SK-MEL-5 (cell line): Measurements from ENCODE around the gene ATG10. TPM values are rescaled to one million over a fixed set of nuclear protein-coding genes. Genes with fewer than 3 reads are reported as not detected.
A peak's percentile ranks its signal among the peaks of the same experiment; 100 is the strongest.
"Not testable (repeated sequence)": the region's sequence is repeated elsewhere in the genome, so short reads cannot be mapped to it uniquely, and the experiment has no call there.

Source experiments
- DNase-seq: peaks from one replicate; pipeline ENCODE4 v3.0.0-alpha.2; 2016; ENCODE audit warnings: low read depth, low spot score
- in situ Hi-C: cut with HindIII; loops from 2 replicates; pipeline ENCODE4 v1.10.0; 2016; ENCODE audit warnings: low sequenced_read_pairs, high pct_unique_total_duplicates, low pct_unique_long_range_greater_than_20kb
- total RNA-seq: library from RNA; depleted of rRNA; stranded (reverse); fragments of >200 nt; shearing (Covaris generic); gene quantifications from 2 replicates; pipeline ENCODE4 v1.2.3, GENCODE V29; 2014

Gene ATG10
- total RNA-seq, 1 experiment from 2014 or later: 10.0 TPM

DNA sequence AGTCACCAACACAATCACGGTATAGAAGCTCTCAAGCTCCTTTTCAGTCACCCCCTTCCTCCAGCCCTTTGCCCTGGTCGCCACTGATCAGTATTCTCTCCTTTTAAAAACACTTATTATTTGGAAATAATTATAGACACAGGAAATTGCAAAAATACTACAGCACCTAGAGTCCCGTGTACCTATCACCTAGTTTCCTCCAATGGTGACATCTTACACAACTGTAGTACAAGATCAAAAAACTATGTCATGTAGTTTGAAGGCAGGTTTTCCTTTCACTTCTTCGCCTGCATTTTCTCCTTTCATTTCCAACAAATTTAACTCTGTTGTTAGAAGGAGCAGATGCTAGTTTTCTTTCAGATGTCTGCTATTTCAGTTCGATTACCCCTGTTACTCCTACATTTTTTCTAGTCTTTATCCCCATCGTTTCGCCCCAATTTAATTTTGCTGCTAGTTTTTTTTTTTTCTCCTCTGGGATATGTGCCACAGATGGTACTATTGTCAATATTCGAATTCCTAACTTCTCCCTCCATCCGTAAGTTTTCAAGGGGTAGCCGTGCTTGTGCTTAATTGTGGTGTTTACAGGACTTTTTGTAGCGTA is 612 bp upstream of the ATG10 start:
- peak; percentile 13 for DNase-seq
- in situ Hi-C loops: no loop called here

DNA sequence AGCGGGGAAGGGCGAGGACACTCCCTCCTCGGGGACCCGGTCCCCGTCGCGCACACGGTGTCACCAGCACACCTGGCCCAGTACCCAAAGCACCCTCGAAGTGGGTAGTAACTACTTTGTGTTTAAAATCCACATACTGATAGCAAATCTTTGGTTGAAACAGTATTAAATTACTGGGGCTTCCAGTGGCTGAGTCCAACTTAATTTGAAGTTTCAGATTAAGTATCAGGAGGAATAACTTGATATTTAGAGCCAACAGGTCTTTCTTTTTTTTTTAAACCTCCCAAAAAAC is 615 bp downstream of the ATG10 start:
- in situ Hi-C loops: no loop called here
- no peak for DNase-seq

DNA sequence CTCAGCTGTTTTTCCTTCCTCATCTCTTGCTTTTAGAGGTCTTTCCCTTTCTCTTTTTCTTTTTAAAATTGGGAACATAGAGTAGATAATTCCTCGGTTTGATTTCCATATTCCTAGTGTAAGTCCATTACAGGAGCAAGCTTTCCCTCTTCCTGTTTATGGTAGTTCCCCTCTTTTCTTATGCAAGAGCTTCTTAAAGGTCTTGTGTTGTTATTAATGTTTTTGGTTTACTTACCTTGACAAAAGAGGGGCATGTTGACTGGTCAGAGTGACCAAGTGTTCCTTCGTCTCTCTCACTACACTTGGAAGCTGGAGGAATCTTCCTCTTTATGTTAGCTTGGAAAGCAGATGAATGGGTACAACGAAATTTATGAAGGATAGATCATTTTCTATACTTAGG is 8.3 kb downstream of the ATG10 start:
- no peak for DNase-seq
- in situ Hi-C loops: no loop called here

DNA sequence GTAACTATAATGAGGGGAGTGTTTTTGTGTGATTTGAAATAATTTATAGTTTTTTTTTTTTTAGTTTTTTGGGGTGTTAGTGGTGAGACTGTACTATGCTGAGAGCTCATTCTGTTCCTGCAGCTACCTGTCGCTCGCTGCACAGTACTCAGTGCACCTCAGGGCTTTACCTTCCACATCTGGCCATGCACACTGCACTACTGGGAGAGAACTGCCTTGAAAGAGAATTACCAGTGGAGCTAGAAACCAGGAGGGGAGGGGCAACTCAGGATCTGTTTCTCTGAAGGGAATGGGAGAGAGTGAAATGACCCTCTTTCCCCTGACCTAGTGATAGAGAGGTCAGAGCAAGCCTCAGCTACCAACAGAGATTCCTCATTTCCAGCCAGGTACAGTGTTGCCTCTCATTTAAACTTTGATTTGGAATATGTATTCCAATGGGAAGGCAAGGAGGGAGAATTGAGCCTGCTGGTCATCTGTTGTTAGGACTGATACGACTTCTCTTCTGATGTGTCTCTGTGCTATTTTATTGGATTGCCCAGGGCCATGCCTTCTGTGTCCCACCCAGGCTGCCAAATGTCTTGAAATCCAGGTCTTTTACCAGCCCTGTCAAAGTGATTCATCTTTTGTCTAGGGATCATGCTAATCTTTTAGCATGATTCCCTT is 8.9 kb downstream of the ATG10 start:
- peak; percentile 10 for DNase-seq
- in situ Hi-C loops: no loop called here

DNA sequence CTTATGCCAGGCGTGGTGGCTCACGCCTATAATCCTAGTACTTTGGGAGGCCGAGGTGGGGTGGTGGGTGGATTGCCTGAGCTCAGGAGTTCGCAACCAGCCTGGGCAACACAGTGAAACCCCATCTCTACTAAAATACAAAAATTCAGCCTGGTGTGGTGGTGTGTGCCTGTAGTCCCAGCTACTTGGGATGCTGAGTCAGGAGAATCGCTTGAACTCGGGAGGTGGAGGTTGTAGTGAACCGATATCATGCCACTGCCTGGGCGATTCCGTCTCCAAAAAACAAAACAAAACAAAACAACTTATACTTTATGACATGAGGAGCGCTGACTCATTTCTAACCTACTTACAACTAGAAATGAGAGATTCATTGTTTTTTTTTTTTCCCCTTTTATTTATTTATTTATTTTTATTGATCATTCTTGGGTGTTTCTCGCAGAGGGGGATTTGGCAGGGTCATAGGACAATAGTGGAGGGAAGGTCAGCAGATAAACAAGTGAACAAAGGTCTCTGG is 10.4 kb downstream of the ATG10 start:
- in situ Hi-C loops: not testable (repeated sequence)

DNA sequence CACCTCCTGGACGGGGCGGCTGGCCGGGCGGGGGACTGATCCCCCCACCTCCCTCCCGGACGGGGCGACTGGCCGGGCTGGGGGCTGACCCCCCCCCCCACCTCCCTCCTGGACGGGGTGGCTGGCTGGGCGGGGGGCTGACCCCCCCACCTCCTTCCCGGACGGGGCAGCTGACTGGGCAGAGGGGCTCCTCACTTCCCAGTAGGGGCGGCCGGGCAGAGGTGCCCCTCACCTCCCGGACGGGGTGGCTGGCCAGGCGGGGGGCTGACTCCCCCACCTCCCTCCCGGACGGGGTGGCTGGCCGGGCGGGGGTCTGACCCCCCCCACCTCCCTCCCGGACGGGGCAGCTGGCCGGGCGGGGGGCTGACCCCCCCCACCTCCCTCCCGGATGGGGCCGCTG is 11.3 kb downstream of the ATG10 start:
- DNase-seq, in situ Hi-C loops: not testable (repeated sequence)

More for the DNA sequence above, 10.4 kb downstream of the ATG10 start:
- not testable (repeated sequence) for DNase-seq

DNA sequence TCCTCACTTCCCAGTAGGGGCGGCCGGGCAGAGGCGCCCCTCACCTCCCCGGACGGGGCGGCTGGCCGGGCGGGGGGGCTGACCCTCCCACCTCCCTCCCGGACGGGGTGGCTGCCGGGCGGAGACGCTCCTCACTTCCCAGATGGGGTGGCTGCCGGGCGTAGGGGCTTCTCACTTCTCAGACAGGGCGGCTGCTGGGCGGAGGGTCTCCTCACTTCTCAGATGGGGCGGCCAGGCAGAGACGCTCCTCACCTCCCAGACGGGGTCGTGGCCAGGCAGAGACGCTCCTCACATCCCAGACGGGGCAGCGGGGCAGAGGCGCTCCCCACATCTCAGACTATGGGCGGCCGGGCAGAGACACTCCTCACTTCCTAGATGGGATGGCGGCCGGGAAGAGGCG is 11.7 kb downstream of the ATG10 start:
- DNase-seq, in situ Hi-C loops: not testable (repeated sequence)

DNA sequence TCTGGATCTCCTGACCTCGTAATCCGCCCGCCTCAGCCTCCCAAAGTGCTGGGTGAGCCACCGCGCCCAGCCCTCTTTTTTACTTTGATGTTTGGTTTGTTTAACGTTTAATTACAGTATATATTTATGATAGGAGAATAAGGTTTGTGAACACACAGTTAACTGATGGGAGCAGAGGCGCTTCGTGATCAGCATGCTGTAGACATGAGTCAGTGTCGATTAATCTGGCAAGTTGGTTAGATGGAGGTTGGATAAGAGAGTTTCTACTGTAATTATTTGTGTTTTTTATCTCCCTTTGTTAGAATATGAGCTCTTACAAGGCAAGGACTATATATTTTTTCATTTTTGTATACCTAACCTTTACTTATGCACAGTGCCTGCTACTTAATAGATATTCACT is 14.3 kb downstream of the ATG10 start:
- DNase-seq: no peak
- in situ Hi-C loops: no loop called here

DNA sequence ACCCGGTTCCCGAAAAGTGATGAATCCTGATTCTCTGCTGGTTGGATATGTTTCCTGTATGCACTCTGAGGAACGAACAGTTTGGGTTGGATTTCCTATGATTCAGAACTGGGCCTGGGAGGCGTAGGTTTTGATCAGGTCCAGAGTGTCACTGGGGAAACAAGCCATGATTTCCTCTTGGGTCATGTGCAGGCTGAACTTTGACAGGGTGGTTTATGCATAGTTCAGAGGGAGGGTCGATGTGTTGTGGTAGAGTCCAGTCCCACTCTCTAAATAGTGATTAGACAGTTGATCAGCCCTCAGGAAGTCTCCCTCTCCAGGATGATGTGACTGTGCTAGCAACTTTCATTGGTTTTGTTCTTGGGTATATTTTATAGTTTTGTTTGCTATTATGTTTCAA is 17.4 kb downstream of the ATG10 start:
- in situ Hi-C loops: no loop called here
- DNase-seq: no peak

DNA sequence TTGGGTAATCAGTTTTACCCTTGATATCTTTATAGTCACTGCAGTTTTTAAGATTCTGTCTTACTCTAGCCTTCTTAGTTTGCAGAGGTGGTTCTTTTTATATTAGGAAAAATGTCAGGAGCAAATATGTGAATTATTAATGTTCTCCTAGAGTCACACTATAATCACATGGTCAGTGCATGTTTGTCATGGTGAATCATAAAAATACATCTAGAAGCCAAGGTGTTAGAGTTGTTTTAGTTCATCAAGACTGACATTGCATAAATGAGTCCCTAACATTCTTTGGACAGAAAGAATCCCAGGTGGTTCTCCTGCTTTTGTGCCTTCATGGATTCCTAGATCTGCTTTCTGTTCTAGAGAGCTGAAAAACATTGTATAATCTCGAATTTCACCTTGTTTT is 22.9 kb downstream of the ATG10 start:
- DNase-seq: no peak
- in situ Hi-C loops: no loop called here

DNA sequence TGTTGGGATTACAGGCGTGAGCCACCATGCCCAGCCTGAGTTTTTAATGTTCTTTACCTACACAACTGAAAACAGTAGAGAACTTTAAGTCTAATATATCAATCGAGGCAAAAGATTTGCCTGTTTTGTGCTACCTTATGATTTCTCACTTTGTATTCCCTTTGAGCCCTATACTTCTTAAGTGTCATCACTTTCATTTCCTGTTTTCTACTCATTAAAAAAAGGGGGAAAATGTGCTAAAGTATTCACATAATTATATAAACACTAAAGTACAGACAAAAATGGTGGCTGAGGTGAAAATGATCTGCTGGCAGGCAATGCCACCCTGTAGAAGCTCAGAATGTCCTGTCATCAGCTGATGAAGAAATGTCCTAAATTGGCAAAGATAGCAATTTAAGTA is 23.6 kb downstream of the ATG10 start:
- no peak for DNase-seq
- in situ Hi-C loops: no loop called here

DNA sequence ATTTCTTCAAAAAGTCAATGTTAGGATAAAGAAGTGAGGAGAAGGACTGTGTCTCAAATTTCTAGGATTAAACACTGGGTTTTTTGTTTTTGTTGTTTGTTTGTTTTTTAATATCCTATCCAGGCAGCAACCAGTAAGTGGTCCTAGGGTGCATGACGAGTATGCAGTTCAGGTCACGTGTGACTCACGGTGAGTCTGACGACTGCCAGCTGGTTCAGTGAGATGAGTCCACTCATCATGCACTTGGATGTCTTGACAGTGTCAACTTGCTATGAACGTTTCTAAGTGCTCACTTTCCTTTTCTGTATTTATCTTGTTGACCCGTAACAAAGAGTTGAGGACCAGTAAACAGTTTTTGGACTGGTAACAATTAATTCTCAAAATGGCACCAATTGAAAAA is 32.7 kb downstream of the ATG10 start:
- DNase-seq: no peak
- in situ Hi-C loops: no loop called here

DNA sequence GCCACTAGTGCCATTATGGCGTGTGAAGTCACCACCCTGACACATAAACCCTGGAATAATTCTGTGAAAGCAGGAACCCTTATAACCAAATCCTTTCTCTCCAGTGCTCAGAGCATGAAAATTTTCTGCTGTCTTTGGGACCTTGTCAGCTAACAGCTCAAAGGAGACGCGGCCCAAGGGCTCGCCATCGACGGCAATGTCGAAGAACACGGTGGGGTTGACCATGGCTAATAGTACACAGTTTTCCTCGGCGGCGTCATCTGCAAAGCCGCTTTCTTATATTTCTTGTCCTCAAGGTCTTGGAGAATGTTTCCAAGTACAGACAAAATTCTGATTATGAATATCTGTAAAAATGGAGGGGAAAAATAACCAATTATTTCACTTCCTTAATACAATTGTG is 38.0 kb downstream of the ATG10 start:
- in situ Hi-C loops, DNase-seq: not testable (repeated sequence)

DNA sequence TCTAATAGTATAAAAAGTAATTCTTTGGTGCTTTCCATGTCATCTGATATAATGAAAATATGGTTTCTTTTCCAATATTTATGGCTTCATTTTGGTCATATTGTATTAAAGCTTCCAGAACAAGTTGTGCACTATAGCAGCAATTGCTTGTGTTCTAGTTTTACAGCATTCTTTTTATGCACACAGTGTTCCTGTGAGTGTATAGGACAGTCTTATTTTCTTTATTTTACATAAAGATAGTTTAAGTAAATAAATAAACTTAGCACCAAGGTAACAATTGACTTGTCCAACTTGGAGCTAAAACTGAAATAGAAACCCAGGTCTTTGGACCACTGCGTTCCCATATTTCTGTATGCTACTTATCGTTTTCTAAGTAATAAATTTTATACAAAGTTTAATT is 38.9 kb downstream of the ATG10 start:
- in situ Hi-C loops: no loop called here
- DNase-seq: no peak

DNA sequence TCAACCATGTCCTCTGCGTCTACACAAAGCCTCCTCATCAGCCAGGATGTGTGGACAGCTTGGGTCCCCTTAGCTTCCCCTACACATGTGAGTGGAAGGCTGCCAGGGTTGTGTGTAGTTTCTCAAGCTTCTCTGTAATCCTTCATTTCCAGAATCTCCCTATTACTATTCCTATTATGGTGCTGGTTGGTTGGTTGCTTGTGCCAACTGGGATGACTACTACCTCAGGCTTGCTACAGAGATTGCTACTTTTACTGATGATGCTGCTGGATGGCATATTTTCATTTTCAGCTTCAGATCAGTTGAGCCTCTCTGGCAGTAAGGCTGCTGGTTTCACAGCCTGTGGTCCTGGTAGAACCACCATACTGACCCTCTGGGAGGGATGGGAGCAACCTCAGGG is 39.9 kb downstream of the ATG10 start:
- in situ Hi-C loops: no loop called here
- no peak for DNase-seq

DNA sequence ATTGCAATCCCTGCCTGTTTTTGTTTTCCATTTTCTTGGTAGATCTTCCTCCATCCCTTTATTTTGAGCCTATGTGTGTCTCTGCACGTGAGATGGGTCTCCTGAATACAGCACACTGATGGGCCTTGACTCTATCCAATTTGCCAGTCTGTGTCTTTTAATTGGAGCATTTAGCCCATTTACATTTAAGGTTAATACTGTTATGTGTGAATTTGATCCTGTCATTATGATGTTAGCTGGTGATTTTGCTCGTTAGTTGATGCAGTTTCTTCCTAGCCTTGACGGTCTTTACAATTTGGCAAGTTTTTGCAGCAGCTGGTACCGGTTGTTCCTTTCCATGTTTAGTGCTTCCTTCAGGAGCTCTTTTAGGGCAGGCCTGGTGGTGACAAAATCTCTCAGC is 42.8 kb downstream of the ATG10 start:
- DNase-seq, in situ Hi-C loops: not testable (repeated sequence)

DNA sequence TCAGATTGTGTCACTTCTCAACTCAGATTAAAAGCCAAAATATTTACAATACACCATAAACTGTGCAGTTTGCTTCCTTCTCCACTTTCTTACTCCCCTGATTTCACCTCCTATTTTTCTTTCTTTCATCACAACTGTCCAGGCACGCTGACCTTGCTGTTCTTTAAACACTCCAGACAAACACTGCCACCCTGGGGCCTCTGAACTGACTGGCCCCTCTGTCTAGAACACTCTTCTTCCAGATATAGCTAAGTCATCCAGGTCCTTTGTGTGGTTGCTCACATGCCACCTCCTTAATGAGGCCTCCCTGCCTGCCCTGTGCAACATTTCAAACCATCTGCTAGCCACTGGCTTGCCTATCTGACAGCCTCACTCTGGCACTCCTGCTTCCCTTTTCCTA is 46.6 kb downstream of the ATG10 start:
- peak; percentile 81 for DNase-seq
- in situ Hi-C loops: no loop called here

DNA sequence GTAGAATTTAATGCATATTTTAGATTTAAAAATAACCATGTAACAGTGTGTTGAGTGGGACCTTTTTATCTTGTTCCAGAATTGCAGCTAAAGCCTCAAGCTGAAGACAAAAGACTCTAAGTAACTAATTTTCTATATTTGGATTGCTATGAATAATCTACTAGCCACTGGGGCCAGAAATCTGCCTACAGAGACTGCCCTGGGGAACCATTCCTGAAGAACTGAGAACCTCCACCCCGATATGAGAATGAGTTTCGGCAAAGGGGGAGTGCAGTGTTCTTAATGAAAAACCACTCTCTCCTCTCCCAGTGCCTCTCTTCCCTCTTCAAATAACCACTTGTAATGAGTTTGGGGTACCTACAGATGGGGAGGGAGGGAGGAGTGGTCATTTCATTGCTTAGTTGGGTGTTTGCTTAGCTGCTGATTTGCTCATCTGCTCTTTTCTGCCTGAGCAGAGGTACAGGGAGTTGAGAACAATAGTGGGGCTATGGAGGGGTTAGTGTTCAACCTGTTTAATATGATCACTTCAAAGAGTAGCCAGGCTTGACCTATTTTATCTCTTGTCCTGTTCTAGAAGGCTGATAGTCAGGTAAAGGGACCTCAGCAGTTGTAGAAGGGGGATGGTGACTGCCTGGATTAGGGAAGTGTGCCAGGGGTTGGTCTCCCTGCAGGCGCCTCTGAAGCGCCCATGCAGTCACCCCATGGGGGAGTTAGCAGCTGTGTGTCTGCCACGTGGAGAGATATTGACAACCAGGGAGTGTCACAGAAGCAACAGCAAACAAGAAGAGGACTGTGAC is 47.7 kb downstream of the ATG10 start:
- no peak for DNase-seq
- in situ Hi-C loops: no loop called here

DNA sequence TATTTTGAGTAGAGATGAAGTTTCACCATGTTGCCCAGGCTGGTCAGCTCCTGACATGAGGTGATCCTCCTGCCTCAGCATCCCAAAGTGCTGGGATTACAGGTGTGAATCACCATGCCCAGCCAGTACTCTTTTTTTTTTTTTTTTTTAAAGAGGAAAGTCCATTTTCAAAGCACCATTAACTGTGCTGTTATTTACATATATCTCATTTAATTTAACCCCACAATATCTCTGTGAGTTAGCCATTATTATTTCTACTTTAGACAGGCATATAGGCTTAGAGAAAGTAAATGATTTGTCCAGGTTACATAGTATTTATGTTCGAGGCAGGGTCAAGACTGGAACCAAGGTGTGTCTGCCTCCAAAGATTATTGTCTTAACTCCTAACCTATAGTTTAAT is 50.7 kb downstream of the ATG10 start:
- no peak for DNase-seq
- in situ Hi-C loops: no loop called here
